ENCODE data around the gene PGAM2. TPM values are rescaled to one million over a fixed set of nuclear protein-coding genes. Genes with fewer than 3 reads are reported as not detected.

PGAM2 gene
- total RNA-seq, result 1.1 TPM
- long read RNA-seq, partial matches to known transcripts, result 0 of 6 reads
- long read RNA-seq, other reads (novel, unspliced or antisense), result 6 of 6 reads

DNA sequence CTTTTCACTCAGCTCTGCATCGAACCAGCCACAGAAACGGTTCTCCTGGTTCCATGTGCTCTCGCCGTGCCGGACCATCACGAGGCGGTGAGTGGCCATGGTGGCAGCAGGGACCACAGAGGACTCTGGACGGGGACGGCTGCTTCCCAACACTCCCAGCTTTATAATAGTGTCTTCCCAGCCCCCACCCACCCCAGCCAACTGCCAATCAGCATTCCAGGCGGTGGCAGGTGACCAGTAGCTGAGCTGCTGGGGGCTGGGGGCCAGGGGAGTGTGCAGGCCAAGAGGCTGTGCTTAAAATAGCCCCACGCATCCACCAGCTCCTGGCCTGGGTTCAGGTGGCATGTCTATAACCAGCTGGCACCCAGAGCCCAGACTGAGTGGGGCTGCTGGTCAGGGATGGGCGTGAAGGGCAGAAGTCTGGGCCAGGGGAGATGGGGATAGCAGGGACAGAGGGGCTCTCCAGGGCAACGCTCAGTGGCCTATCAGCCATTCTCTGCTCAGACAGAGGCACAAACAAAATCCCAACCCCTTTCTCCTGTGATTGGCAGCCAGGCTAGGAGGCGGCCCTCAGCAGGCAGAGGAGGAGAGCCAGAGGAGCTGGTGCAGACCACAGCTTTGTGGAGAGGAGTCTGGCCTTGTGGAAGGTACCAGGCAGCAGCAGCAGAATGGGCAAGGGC lies at the start of gene PGAM2:
Gene PGAM2 (minus strand): TSS at position 137 of the 680 bp plus-strand sequence. CDS start 38 bp downstream, at position 99.
- no peak within 1 kb of the TSS for H3K4me3 ChIP-seq
- peaks cover 17% of the 10 kb centered on the region for H3K36me3 ChIP-seq
- intact Hi-C loops (cut with DNase I), result no loop called here
- peak; percentile 15 for ATAC-seq
- H3K9me3 ChIP-seq, result no peaks in the 10 kb centered on the region
- no peaks in the 10 kb centered on the region for H3K27me3 ChIP-seq
- no peak within 1 kb of the TSS for H3K27ac ChIP-seq
- TF ChIP-seq, protein P1, sequence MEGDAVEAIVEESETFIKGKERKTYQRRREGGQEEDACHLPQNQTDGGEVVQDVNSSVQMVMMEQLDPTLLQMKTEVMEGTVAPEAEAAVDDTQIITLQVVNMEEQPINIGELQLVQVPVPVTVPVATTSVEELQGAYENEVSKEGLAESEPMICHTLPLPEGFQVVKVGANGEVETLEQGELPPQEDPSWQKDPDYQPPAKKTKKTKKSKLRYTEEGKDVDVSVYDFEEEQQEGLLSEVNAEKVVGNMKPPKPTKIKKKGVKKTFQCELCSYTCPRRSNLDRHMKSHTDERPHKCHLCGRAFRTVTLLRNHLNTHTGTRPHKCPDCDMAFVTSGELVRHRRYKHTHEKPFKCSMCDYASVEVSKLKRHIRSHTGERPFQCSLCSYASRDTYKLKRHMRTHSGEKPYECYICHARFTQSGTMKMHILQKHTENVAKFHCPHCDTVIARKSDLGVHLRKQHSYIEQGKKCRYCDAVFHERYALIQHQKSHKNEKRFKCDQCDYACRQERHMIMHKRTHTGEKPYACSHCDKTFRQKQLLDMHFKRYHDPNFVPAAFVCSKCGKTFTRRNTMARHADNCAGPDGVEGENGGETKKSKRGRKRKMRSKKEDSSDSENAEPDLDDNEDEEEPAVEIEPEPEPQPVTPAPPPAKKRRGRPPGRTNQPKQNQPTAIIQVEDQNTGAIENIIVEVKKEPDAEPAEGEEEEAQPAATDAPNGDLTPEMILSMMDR (IDR thresholded peaks at IDR 0.05), result no peak
- peaks cover 10% of the 10 kb centered on the region for H3K4me1 ChIP-seq
- peak; percentile 64 for DNase-seq

DNA sequence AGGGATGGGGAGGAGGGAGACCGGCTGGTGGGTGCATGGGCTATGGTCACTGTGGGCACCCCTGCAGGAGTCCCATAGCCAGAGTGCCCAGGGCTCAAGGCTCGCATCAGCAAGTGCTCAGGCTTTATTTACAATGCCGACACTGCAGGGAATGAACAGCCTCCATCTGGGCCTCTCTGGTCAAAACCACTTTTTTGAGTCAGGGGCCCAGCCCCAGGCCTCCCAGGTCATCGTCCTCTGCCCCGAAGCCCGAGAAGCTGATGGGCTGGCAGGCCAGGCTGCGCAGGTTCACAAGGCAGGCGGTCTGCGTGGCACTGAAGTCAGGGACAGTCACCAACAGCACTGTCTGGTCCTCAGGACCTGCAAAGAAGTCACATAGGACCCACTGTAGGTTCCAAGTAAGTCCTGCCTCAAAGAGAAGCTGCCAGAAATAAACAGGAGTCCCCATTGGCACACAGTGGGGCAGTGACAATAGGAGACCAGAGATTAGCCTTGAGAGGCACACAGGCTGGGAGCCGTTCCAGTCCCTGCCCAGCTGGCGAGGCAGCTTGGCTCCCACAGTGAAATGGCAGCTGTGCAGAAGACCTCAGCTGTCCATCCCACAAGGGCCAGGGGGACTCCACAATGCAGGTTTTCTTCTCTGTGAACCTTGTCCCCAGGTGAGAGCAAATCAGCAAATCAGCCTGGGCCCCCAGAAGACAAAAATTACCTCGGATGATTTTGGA lies 49.4 kb upstream of the PGAM2 start:
- no peak for DNase-seq
- H3K4me1 ChIP-seq, result no peaks in the 10 kb centered on the region
- TF ChIP-seq, protein P1 (IDR thresholded peaks at IDR 0.05), result no peak
- no peak overlapping the region for H3K27ac ChIP-seq
- H3K4me3 ChIP-seq, result no peak overlapping the region
- intact Hi-C loops (cut with DNase I), result no loop called here
- no peaks in the 10 kb centered on the region for H3K9me3 ChIP-seq
- H3K36me3 ChIP-seq, result peaks cover 41% of the 10 kb centered on the region
- no peaks in the 10 kb centered on the region for H3K27me3 ChIP-seq
- ATAC-seq, result no peak

DNA sequence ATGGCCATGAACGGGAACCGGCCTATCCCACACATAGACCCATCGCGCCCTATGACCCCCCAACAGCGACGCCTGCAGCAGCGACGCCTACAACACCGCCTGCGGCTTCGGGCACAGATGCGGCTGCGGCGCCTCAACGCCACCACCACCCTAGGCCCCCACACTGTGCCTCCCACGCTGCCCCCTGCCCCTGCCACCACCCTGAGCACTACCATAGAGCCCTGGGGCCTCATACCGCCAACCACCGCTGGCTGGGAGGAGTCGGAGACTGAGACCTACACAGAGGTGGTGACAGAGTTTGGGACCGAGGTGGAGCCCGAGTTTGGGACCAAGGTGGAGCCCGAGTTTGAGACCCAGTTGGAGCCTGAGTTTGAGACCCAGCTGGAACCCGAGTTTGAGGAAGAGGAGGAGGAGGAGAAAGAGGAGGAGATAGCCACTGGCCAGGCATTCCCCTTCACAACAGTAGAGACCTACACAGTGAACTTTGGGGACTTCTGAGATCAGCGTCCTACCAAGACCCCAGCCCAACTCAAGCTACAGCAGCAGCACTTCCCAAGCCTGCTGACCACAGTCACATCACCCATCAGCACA lies 48.5 kb upstream of the PGAM2 start:
- Histone ChIP-seq H3K36me3 (peaks cover 41% of the 10 kb centered on the region), H3K9me3 (no peaks in the 10 kb centered on the region), H3K27me3 (no peaks in the 10 kb centered on the region), H3K27ac (no peak overlapping the region), H3K4me3 (no peak overlapping the region), H3K4me1 (no peaks in the 10 kb centered on the region)
- TF ChIP-seq, protein P1 (IDR thresholded peaks at IDR 0.05), result no peak
- intact Hi-C loops (cut with DNase I), result no loop called here
- no peak for ATAC-seq
- no peak for DNase-seq

DNA sequence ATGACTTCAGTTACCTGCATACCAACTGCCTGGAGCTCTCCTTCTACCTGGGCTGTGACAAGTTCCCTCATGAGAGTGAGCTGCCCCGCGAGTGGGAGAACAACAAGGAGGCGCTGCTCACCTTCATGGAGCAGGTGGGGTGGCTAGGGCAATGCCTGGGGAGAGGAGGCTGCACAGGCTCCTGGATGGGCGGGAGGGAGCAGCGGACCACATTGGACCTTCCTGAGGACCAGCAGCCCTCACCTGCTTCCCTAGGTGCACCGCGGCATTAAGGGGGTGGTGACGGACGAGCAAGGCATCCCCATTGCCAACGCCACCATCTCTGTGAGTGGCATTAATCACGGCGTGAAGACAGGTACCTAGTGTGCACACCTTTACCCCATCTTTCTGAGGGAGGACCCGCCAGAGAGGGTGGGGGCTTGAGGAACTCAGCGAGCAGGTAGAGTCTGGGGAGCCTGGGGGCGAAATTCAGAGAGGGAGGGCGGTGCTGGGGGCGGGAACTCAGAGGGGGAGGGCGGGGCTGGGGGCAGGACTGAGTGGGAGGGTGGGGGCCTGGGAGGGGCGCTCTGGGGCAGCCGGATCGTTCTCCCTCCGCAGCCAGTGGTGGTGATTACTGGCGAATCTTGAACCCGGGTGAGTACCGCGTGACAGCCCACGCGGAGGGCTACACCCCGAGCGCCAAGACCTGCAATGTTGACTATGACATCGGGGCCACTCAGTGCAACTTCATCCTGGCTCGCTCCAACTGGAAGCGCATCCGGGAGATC lies 47.8 kb upstream of the PGAM2 start:
- Histone ChIP-seq H3K27me3 (no peaks in the 10 kb centered on the region), H3K4me3 (no peak overlapping the region), H3K9me3 (no peaks in the 10 kb centered on the region), H3K4me1 (no peaks in the 10 kb centered on the region), H3K36me3 (peaks cover 41% of the 10 kb centered on the region), H3K27ac (no peak overlapping the region)
- TF ChIP-seq, protein P1 (IDR thresholded peaks at IDR 0.05), result no peak
- ATAC-seq (no peak), DNase-seq (no peak)
- intact Hi-C loops (cut with DNase I), result no loop called here

DNA sequence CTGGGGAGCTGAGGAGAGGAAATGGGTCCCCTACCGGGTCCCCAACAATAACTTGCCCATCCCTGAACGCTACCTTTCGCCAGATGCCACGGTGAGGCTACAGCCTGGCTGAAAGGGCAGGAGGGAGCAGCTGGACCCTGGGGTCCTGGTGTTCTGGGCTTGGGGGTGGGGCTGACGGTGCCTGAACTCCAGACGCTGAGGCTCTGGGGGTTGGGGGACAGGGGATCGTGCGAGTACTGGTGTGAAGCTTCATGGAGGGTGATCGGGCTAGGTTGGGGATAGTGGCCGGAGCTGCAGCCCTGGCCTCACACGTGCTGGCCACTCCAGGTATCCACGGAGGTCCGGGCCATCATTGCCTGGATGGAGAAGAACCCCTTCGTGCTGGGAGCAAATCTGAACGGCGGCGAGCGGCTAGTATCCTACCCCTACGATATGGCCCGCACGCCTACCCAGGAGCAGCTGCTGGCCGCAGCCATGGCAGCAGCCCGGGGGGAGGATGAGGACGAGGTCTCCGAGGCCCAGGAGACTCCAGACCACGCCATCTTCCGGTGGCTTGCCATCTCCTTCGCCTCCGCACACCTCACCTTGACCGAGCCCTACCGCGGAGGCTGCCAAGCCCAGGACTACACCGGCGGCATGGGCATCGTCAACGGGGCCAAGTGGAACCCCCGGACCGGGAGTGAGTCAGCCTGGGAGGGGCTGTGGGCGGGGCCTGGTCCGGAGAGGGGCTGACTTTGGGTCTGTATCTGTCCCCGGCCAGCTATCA lies 47.0 kb upstream of the PGAM2 start:
- no peaks in the 10 kb centered on the region for H3K4me1 ChIP-seq
- no peak overlapping the region for H3K27ac ChIP-seq
- H3K36me3 ChIP-seq, result peaks cover 45% of the 10 kb centered on the region
- intact Hi-C loops (cut with DNase I), result no loop called here
- no peaks in the 10 kb centered on the region for H3K9me3 ChIP-seq
- no peak for DNase-seq
- no peak overlapping the region for H3K4me3 ChIP-seq
- no peak for ATAC-seq
- H3K27me3 ChIP-seq, result no peaks in the 10 kb centered on the region
- TF ChIP-seq, protein P1 (IDR thresholded peaks at IDR 0.05), result no peak

Measured in upper lobe of right lung (tissue), 1 donor.